ENCODE measurements around the gene ZNF362.

GRCh38 chr1:33269621-33270020 lies 13.3 kb downstream of the ZNF362 start:
- TF ChIP-seq, protein P1, sequence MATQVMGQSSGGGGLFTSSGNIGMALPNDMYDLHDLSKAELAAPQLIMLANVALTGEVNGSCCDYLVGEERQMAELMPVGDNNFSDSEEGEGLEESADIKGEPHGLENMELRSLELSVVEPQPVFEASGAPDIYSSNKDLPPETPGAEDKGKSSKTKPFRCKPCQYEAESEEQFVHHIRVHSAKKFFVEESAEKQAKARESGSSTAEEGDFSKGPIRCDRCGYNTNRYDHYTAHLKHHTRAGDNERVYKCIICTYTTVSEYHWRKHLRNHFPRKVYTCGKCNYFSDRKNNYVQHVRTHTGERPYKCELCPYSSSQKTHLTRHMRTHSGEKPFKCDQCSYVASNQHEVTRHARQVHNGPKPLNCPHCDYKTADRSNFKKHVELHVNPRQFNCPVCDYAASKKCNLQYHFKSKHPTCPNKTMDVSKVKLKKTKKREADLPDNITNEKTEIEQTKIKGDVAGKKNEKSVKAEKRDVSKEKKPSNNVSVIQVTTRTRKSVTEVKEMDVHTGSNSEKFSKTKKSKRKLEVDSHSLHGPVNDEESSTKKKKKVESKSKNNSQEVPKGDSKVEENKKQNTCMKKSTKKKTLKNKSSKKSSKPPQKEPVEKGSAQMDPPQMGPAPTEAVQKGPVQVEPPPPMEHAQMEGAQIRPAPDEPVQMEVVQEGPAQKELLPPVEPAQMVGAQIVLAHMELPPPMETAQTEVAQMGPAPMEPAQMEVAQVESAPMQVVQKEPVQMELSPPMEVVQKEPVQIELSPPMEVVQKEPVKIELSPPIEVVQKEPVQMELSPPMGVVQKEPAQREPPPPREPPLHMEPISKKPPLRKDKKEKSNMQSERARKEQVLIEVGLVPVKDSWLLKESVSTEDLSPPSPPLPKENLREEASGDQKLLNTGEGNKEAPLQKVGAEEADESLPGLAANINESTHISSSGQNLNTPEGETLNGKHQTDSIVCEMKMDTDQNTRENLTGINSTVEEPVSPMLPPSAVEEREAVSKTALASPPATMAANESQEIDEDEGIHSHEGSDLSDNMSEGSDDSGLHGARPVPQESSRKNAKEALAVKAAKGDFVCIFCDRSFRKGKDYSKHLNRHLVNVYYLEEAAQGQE (IDR thresholded peaks at IDR 0.05; ENCODE audit: low read depth) = no peak
- TF ChIP-seq NFIC (IDR thresholded peaks at IDR 0.05) (no peak), RAD21 (IDR thresholded peaks at IDR 0.05; ENCODE audit: low read depth) (no peak), TAF1 (IDR thresholded peaks at IDR 0.05; ENCODE audit: low read depth) (no peak), TCF12 (IDR thresholded peaks at IDR 0.05; ENCODE audit: low read depth) (no peak), FOXM1 (IDR thresholded peaks at IDR 0.05; ENCODE audit: borderline replicate concordance, low read depth) (no peak), CEBPB (IDR thresholded peaks at IDR 0.05) (no peak), EP300 (IDR thresholded peaks at IDR 0.05; ENCODE audit: borderline replicate concordance) (no peak), ZBTB7A (IDR thresholded peaks at IDR 0.05; ENCODE audit: low read depth) (no peak), YY1 (IDR thresholded peaks at IDR 0.05; ENCODE audit: low read depth) (no peak), CREB1 (IDR thresholded peaks at IDR 0.05; ENCODE audit: low read depth) (no peak), TEAD4 (IDR thresholded peaks at IDR 0.05) (no peak), USF1 (IDR thresholded peaks at IDR 0.05) (no peak)
- TF ChIP-seq, protein P2, sequence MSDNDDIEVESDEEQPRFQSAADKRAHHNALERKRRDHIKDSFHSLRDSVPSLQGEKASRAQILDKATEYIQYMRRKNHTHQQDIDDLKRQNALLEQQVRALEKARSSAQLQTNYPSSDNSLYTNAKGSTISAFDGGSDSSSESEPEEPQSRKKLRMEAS (IDR thresholded peaks at IDR 0.05) = no peak

All from Ishikawa (cell line).